ENCODE data around the gene FKBP5. TPM values are rescaled to one million over a fixed set of nuclear protein-coding genes. Genes with fewer than 3 reads are reported as not detected.

FKBP5 gene
- total RNA-seq, 1 experiment from 2014 or later = 20.1 TPM

DNA sequence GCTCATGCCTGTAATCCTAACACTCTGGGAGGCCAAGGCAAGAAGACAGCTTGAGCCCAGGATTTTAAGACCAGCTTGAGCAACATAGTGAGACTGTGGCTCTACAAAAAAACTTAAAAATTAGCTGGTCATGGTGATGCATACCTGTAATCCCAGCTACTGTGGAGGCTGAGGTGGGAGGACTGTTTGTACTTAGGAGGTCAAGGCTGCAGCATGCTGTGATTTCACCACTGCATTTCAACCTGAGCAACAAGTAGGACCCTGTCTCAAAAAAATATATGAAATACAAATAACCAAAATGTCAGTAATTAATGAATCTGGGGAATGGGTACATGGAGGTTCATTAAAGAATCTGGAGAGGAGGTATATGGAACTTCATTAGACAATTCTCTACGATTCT, 9.9 kb downstream of the FKBP5 start:
- no peaks in the 10 kb centered on the region for H3K36me3 ChIP-seq (ENCODE audit: control insufficient read depth, insufficient read depth, low read length)
- no peaks in the 10 kb centered on the region for H3K36me3 Mint-ChIP-seq (ENCODE audit: insufficient read depth, unreplicated experiment)
- H3K9me3 ChIP-seq = no peaks in the 10 kb centered on the region
- intact Hi-C loops (cut with micrococcal nuclease; ENCODE audit: unreplicated experiment) = no loop called here
- no peak overlapping the region for H3K4me3 ChIP-seq (ENCODE audit: low read depth, low read length)
- no peaks in the 10 kb centered on the region for H3K9me3 Mint-ChIP-seq (ENCODE audit: unreplicated experiment)
- TF ChIP-seq, protein P1, sequence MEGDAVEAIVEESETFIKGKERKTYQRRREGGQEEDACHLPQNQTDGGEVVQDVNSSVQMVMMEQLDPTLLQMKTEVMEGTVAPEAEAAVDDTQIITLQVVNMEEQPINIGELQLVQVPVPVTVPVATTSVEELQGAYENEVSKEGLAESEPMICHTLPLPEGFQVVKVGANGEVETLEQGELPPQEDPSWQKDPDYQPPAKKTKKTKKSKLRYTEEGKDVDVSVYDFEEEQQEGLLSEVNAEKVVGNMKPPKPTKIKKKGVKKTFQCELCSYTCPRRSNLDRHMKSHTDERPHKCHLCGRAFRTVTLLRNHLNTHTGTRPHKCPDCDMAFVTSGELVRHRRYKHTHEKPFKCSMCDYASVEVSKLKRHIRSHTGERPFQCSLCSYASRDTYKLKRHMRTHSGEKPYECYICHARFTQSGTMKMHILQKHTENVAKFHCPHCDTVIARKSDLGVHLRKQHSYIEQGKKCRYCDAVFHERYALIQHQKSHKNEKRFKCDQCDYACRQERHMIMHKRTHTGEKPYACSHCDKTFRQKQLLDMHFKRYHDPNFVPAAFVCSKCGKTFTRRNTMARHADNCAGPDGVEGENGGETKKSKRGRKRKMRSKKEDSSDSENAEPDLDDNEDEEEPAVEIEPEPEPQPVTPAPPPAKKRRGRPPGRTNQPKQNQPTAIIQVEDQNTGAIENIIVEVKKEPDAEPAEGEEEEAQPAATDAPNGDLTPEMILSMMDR (IDR thresholded peaks at IDR 0.05; ENCODE audit: insufficient read depth in 1 of 2, low read depth in 1 of 2, low read length in 1 of 2, severe bottlenecking in 1 of 2, unreplicated experiment in 1 of 2) = no peak
- no peak for DNase-seq
- no peaks in the 10 kb centered on the region for H3K27me3 Mint-ChIP-seq (ENCODE audit: insufficient read depth, unreplicated experiment)
- no peaks in the 10 kb centered on the region for H3K4me1 Mint-ChIP-seq (ENCODE audit: low read depth, unreplicated experiment)
- no peaks in the 10 kb centered on the region for H3K27me3 ChIP-seq (replicated peaks; ENCODE audit: control insufficient read depth, insufficient read depth, low read length)
- ChIA-PET POLR2A (no interaction called here), CTCF (no interaction called here)
- H3K4me1 ChIP-seq = no peaks in the 10 kb centered on the region
- BruUV-seq (replicated peaks) = no TSS peak
- no peak overlapping the region for H3K27ac Mint-ChIP-seq (ENCODE audit: unreplicated experiment)
- no peak overlapping the region for H3K4me3 Mint-ChIP-seq (ENCODE audit: unreplicated experiment)

DNA sequence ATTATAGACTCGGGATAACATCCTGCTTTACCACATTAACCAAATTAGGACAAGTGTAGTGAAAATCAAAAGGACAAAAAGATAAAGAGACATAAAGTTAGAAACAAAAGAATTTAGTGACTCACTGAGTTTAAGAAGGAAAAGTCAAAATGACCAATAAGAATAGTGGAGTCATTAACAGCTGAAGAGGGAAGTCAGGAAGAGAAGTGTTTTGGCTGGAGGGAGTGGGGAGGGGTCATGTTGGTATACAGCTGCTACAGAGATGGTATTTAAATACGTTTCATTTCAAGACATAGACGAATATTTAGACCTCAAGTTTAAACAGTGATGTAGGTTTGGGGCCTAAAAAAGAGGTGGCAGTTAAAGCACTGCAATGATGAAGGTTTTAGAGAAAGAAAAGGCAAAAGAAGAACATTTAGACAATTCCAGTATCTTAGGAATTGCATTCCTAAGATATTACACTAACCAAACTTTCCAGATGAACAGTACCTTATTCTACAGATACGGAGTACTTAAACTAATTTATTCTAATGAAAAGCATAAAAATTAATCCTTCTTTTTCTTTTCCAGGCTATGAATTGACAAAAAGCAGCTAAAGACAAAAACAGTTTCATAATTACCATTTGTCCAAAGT, 10.6 kb downstream of the FKBP5 start:
- TF ChIP-seq, protein P1 (IDR thresholded peaks at IDR 0.05; ENCODE audit: insufficient read depth in 1 of 2, low read depth in 1 of 2, low read length in 1 of 2, severe bottlenecking in 1 of 2, unreplicated experiment in 1 of 2) = no peak
- H3K27me3 Mint-ChIP-seq (ENCODE audit: insufficient read depth, unreplicated experiment) = no peaks in the 10 kb centered on the region
- H3K9me3 Mint-ChIP-seq (ENCODE audit: unreplicated experiment) = no peaks in the 10 kb centered on the region
- intact Hi-C loops (cut with micrococcal nuclease; ENCODE audit: unreplicated experiment) = no loop called here
- Histone ChIP-seq H3K36me3 (ENCODE audit: control insufficient read depth, insufficient read depth, low read length) (no peaks in the 10 kb centered on the region), H3K4me1 (no peaks in the 10 kb centered on the region), H3K27me3 (replicated peaks; ENCODE audit: control insufficient read depth, insufficient read depth, low read length) (no peaks in the 10 kb centered on the region), H3K4me3 (ENCODE audit: low read depth, low read length) (no peak overlapping the region), H3K9me3 (no peaks in the 10 kb centered on the region)
- no peaks in the 10 kb centered on the region for H3K4me1 Mint-ChIP-seq (ENCODE audit: low read depth, unreplicated experiment)
- H3K4me3 Mint-ChIP-seq (ENCODE audit: unreplicated experiment) = no peak overlapping the region
- H3K27ac Mint-ChIP-seq (ENCODE audit: unreplicated experiment) = no peak overlapping the region
- BruUV-seq (replicated peaks) = no TSS peak
- no peaks in the 10 kb centered on the region for H3K36me3 Mint-ChIP-seq (ENCODE audit: insufficient read depth, unreplicated experiment)
- no peak for DNase-seq
- CTCF ChIA-PET = no interaction called here
- POLR2A ChIA-PET = no interaction called here

DNA sequence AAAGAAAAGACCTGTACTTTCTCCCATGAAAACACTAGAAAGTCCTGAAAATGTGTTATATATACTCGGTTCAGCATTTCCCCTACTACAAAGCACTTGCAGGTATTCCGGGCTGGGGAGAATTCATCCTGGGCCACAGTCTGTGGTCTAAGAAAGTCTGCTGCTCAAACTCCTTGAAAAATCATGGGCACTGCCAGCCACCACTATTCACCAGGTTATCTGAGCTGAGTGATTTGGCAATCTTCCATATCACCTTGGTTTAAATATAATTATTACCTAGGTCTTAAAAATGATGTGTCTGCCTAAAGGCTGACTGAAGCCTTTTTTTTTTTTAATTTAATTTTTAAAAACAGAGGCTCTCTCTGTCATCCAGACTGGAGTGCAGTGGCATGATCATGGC, 11.3 kb downstream of the FKBP5 start:
- no peaks in the 10 kb centered on the region for H3K4me1 Mint-ChIP-seq (ENCODE audit: low read depth, unreplicated experiment)

More for the DNA sequence above, 11.3 kb downstream of the FKBP5 start:
- H3K9me3 Mint-ChIP-seq (ENCODE audit: unreplicated experiment) = no peaks in the 10 kb centered on the region
- H3K27ac Mint-ChIP-seq (ENCODE audit: unreplicated experiment) = no peak overlapping the region
- DNase-seq = no peak
- BruUV-seq (replicated peaks) = no TSS peak
- no peaks in the 10 kb centered on the region for H3K36me3 ChIP-seq (ENCODE audit: control insufficient read depth, insufficient read depth, low read length)
- no peaks in the 10 kb centered on the region for H3K9me3 ChIP-seq
- H3K4me3 ChIP-seq (ENCODE audit: low read depth, low read length) = no peak overlapping the region
- ChIA-PET POLR2A (no interaction called here), CTCF (no interaction called here)
- no peaks in the 10 kb centered on the region for H3K36me3 Mint-ChIP-seq (ENCODE audit: insufficient read depth, unreplicated experiment)
- no peaks in the 10 kb centered on the region for H3K27me3 ChIP-seq (replicated peaks; ENCODE audit: control insufficient read depth, insufficient read depth, low read length)
- no peaks in the 10 kb centered on the region for H3K4me1 ChIP-seq
- no peak overlapping the region for H3K4me3 Mint-ChIP-seq (ENCODE audit: unreplicated experiment)
- H3K27me3 Mint-ChIP-seq (ENCODE audit: insufficient read depth, unreplicated experiment) = no peaks in the 10 kb centered on the region
- TF ChIP-seq, protein P1 (IDR thresholded peaks at IDR 0.05; ENCODE audit: insufficient read depth in 1 of 2, low read depth in 1 of 2, low read length in 1 of 2, severe bottlenecking in 1 of 2, unreplicated experiment in 1 of 2) = no peak
- intact Hi-C loops (cut with micrococcal nuclease; ENCODE audit: unreplicated experiment) = no loop called here
